Muscle of back (tissue), 11 donors: Measurements from ENCODE around the gene TTC9. TPM values are rescaled to one million over a fixed set of nuclear protein-coding genes. Genes with fewer than 3 reads are reported as not detected.
"Not testable (repeated sequence)": the region's sequence is repeated elsewhere in the genome, so short reads cannot be mapped to it uniquely, and the experiment has no call there.

Source experiments
- DNase-seq, 3 donors: peaks; one replicate each; pipeline versions ENCODE4 v3.0.0 to v3.0.0-alpha.2; 2013
- polyA plus RNA-seq, 10 donors: library from polyadenylated mRNA; unstranded; fragments of 120-200 nt; gene quantifications; one replicate each; pipeline ENCODE4 v1.2.1, GENCODE V29; 2013; ENCODE audit not compliant: insufficient read length in 10 of 10

TTC9 gene
- polyA plus RNA-seq, 10 donors = 4.7 to 12.9 (median 8.4) TPM

GRCh38 chr14:70670992-70671651 is 29.4 kb downstream of the TTC9 start:
- no peak for DNase-seq

GRCh38 chr14:70671652-70672644 is 30.2 kb downstream of the TTC9 start:
- DNase-seq = no peak

- no peak for DNase-seq
Observed at GRCh38 chr14:70677341-70677740, 35.6 kb downstream of the TTC9 start.

GRCh38 chr14:70680748-70681147 is 39.0 kb downstream of the TTC9 start:
- no peak for DNase-seq

GRCh38 chr14:70683983-70684382 is 42.3 kb downstream of the TTC9 start:
- no peak for DNase-seq

GRCh38 chr14:70685474-70686197 is 43.9 kb downstream of the TTC9 start:
- peak in 1 of 3 donors; percentile 40 for DNase-seq

- peak in 1 of 3 donors; percentile 33 for DNase-seq
Observed at GRCh38 chr14:70692210-70692609, 50.5 kb downstream of the TTC9 start.

- no peak for DNase-seq
Observed at GRCh38 chr14:70696026-70696425, 54.3 kb downstream of the TTC9 start.

GRCh38 chr14:70697701-70698100 is 56.0 kb downstream of the TTC9 start:
- DNase-seq = no peak

GRCh38 chr14:70698288-70698687 is 56.6 kb downstream of the TTC9 start:
- DNase-seq = no peak

GRCh38 chr14:70699646-70700045 is 57.9 kb downstream of the TTC9 start:
- no peak for DNase-seq

GRCh38 chr14:70700955-70701585 is 59.4 kb downstream of the TTC9 start:
- no peak for DNase-seq

- DNase-seq = no peak
Observed at GRCh38 chr14:70701610-70702009, 59.9 kb downstream of the TTC9 start.

- DNase-seq = no peak
Observed at GRCh38 chr14:70702161-70702560, 60.4 kb downstream of the TTC9 start.

- not testable (repeated sequence) for DNase-seq
Observed at GRCh38 chr14:70703621-70704168, 62.0 kb downstream of the TTC9 start.

- DNase-seq = no peak
Observed at GRCh38 chr14:70704960-70705359, 63.2 kb downstream of the TTC9 start.

GRCh38 chr14:70706177-70706576 is 64.5 kb downstream of the TTC9 start:
- DNase-seq = no peak

- DNase-seq = no peak
Observed at GRCh38 chr14:70707138-70708038, 65.7 kb downstream of the TTC9 start.

GRCh38 chr14:70708717-70709570 is 67.2 kb downstream of the TTC9 start:
- no peak for DNase-seq
